Kidney (tissue), 14 donors: Measurements from ENCODE around the gene CLEC19A. TPM values are rescaled to one million over a fixed set of nuclear protein-coding genes. Genes with fewer than 3 reads are reported as not detected.
A peak's percentile ranks its signal among the peaks of the same experiment; 100 is the strongest.

Source experiments
- DNase-seq, 5 donors: peaks; one replicate each; pipeline ENCODE4 v3.0.0-alpha.2; 2013 to 2020
- FAIRE-seq: peaks from 2 replicates; lab custom pipeline; 2012; peaks lifted over from hg19 to GRCh38; lab: Jason Lieb, UNC
- H3K27ac ChIP-seq, 2 donors: one replicate each; pipeline ENCODE4 v1.7.0; 2013; ENCODE audit warnings: low read depth in 2 of 2, low read length in 2 of 2, inconsistent platforms in 1 of 2
- H3K27me3 ChIP-seq: one replicate; pipeline ENCODE4 v1.7.1; 2013; ENCODE audit warnings: low read length, inconsistent platforms; ENCODE audit not compliant: control insufficient read depth, insufficient read depth
- H3K36me3 ChIP-seq, 3 donors: one replicate each; pipeline versions ENCODE4 v1.7.0 to v1.7.1; 2013; ENCODE audit warnings: low read length in 3 of 3, control low read depth in 1 of 3, inconsistent platforms in 1 of 3; ENCODE audit not compliant: insufficient read depth in 3 of 3, control insufficient read depth in 2 of 3
- H3K4me1 ChIP-seq, 3 donors: one replicate each; pipeline versions ENCODE4 v1.7.0 to v1.7.1; 2013; ENCODE audit warnings: low read length in 3 of 3, inconsistent platforms in 1 of 3, low read depth in 1 of 3; ENCODE audit not compliant: control insufficient read depth in 2 of 3, insufficient read depth in 2 of 3
- H3K4me3 ChIP-seq, 3 donors: one replicate each; pipeline versions ENCODE4 v1.7.0 to v1.8.1; 2013; ENCODE audit warnings: low read length in 3 of 3, control low read depth in 1 of 3, inconsistent platforms in 1 of 3
- H3K9ac ChIP-seq, 3 donors: one replicate each; pipeline versions ENCODE4 v1.7.0 to v1.7.1; 2013; ENCODE audit warnings: low read length in 3 of 3, control low read depth in 1 of 3, inconsistent platforms in 1 of 3
- H3K9me3 ChIP-seq, 3 donors: one replicate each; pipeline versions ENCODE4 v1.7.0 to v1.7.1; 2013; ENCODE audit warnings: low read length in 3 of 3, control low read depth in 1 of 3, inconsistent platforms in 1 of 3; ENCODE audit not compliant: control insufficient read depth in 2 of 3, insufficient read depth in 1 of 3
- intact Hi-C: fragments of 100-400 bp; cut with DNase I; formaldehyde crosslinking; loops from one replicate; pipeline ENCODE4 v1.11.1; 2022
- polyA plus RNA-seq: library from polyadenylated mRNA; stranded (reverse); fragments of 350-450 nt; fragmentation: Illumina TruSeq; extraction: RNeasy Lipid Tissue Mini Kit (QIAGEN cat#74804); gene quantifications from one replicate; pipeline ENCODE4 v1.2.3, GENCODE V29; 2014; ENCODE audit warnings: low read depth, low replicate concordance; ENCODE audit not compliant: insufficient read depth
- total RNA-seq: library from RNA; stranded (reverse); fragmentation: NEBNext Ultra II Directional; extraction: Animal tissue kit (Norgen Biotek cat#: 25700); gene quantifications from one replicate; pipeline ENCODE4 v1.2.1, GENCODE V29; 2021
- TF ChIP-seq, protein P1 (sequence below): IDR thresholded peaks from 3 replicates; pipeline ENCODE4 v1.5.1; 2012; ENCODE audit warnings: mild to moderate bottlenecking, moderate library complexity, borderline replicate concordance; ENCODE audit not compliant: insufficient read depth; ENCODE audit errors: extremely low read depth
- donor health status: control.
- donor health status: control.
- donor health status: control.
- donor health status: control.
- donor health status: control.
- donor health status: DM: yes; HTN: yes; CAD: no.
- donor health status: Normal renal cell carcinoma (clear cell type).

Gene CLEC19A
- total and polyA plus RNA-seq, 2 donors from 2014 or later = not detected

DNA sequence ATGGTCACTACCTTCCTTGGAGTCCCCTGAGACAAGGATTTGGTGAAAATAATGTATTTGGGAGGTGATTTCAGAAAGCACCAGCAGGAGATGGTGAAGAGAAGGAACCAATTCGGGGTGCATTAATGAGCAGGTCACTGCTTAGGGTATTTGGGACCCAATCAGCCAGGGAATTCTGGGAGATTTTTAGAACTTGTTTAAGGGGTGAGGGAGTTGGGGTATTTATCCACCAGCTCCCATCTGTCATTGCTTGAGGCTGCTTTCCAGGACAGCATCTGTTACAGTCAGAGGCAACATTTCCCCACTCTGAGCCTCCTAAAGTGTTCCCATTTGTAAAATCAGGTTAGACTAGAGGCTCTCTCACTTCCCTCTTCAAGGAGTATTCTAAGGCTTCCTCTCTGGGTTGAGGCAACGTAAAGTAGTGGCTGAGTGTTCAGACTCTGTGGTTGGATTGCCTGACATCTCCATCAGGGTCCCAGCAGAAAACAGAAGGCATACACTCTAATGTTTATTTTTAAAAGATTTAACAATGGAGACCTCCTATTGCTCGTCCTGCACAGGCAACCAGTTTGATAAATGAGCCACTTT is 60.9 kb downstream of the CLEC19A start:
- no peak overlapping the region for H3K9ac ChIP-seq
- FAIRE-seq = no peak
- no peaks in the 10 kb centered on the region for H3K4me1 ChIP-seq
- intact Hi-C loops = no loop called here
- H3K4me3 ChIP-seq = no peak overlapping the region
- no peaks in the 10 kb centered on the region for H3K9me3 ChIP-seq
- no peaks in the 10 kb centered on the region for H3K36me3 ChIP-seq
- H3K27ac ChIP-seq = no peak overlapping the region
- no peak for DNase-seq
- no peaks in the 10 kb centered on the region for H3K27me3 ChIP-seq
- TF ChIP-seq, protein P1, sequence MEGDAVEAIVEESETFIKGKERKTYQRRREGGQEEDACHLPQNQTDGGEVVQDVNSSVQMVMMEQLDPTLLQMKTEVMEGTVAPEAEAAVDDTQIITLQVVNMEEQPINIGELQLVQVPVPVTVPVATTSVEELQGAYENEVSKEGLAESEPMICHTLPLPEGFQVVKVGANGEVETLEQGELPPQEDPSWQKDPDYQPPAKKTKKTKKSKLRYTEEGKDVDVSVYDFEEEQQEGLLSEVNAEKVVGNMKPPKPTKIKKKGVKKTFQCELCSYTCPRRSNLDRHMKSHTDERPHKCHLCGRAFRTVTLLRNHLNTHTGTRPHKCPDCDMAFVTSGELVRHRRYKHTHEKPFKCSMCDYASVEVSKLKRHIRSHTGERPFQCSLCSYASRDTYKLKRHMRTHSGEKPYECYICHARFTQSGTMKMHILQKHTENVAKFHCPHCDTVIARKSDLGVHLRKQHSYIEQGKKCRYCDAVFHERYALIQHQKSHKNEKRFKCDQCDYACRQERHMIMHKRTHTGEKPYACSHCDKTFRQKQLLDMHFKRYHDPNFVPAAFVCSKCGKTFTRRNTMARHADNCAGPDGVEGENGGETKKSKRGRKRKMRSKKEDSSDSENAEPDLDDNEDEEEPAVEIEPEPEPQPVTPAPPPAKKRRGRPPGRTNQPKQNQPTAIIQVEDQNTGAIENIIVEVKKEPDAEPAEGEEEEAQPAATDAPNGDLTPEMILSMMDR = no peak

DNA sequence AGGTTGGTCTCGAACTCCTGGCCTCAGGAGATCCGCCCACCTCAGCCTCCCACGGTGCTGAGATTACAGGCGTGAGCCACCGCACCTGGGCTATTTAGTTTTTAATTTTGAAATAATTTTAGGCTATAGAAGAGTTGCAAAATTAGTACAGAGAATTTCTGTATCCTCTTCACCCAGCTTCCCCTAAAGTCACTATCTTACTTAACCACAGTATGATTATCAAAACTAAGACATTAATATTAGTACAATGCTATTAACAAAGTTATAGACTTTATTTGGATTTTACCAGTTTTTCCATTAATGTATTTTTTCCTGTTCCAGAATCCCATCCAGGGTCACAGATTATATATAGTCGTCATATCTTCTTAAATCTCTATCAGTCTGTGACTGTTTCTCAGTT is 62.6 kb downstream of the CLEC19A start:
- no peaks in the 10 kb centered on the region for H3K4me1 ChIP-seq
- TF ChIP-seq, protein P1 = no peak
- no peaks in the 10 kb centered on the region for H3K36me3 ChIP-seq
- H3K27me3 ChIP-seq = no peaks in the 10 kb centered on the region
- FAIRE-seq (no peak), DNase-seq (no peak)
- H3K9me3 ChIP-seq = no peaks in the 10 kb centered on the region
- H3K27ac ChIP-seq = no peak overlapping the region
- no peak overlapping the region for H3K4me3 ChIP-seq
- no peak overlapping the region for H3K9ac ChIP-seq
- intact Hi-C loops = no loop called here

DNA sequence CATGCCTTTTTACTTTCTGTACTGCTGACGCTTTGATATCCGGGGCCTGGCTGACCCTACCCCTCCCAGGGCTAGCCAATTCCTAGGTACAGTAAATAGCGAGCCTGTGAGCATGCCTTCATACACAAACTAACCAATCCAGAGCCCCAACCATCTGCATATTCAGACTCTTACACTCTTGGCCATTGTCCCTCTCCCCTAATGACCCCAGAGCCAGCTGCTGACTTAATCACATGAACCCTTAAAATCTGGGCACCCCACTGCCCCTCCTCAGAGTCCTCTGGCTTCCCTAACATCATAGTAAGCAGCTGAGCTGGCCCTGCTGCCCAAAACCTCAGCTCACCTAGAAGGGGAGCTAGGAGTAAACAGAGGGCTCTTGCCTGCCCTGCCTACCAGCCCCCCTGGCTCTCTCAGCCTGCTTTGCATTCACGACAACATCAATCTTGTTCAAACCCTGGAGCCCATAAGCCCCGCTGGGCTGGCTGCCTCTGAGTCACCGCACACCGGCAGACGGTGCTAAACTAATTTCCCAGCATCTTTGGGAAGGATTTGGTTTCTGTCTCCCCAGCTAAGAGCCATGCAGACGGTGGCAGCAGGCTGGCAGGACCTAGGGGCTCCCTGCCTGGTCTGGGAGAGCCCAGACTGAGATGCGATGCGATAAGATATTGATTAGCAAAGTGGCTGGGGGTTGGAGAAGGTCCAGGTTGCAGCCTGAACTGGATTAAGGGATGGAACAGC is 63.2 kb downstream of the CLEC19A start:
- no peak for FAIRE-seq
- peak in 4 of 5 donors; percentile 29 to 48 (median 39) for DNase-seq
- no peaks in the 10 kb centered on the region for H3K36me3 ChIP-seq
- H3K9ac ChIP-seq = no peak overlapping the region
- no peaks in the 10 kb centered on the region for H3K4me1 ChIP-seq
- no peaks in the 10 kb centered on the region for H3K27me3 ChIP-seq
- intact Hi-C loops = no loop called here
- H3K27ac ChIP-seq = no peak overlapping the region
- no peak overlapping the region for H3K4me3 ChIP-seq
- H3K9me3 ChIP-seq = no peaks in the 10 kb centered on the region
- TF ChIP-seq, protein P1 = no peak
